ENCODE data around the gene CCL13. TPM values are rescaled to one million over a fixed set of nuclear protein-coding genes. Genes with fewer than 3 reads are reported as not detected.

Gene CCL13
- total and polyA plus RNA-seq, 2 of the 8 experiments (the other 6 are each of a cell fraction or from before 2014, with no cell fraction given): not detected

- no peak for FAIRE-seq
Measured at GRCh38 chr17:34351096-34351495, 5.2 kb upstream of the CCL13 start.

More at GRCh38 chr17:34351096-34351495, 5.2 kb upstream of the CCL13 start:
- H4K20me1 ChIP-seq (replicated peaks in 1 of 2; ENCODE audit: control insufficient read depth in 1 of 2, insufficient read depth in 2 of 2, low read length in 2 of 2): no peaks in the 10 kb centered on the region
- no peak overlapping the region for H2BK20ac ChIP-seq (ENCODE audit: low read length)
- H3K27me3 ChIP-seq (replicated peaks in 1 of 4; ENCODE audit: control insufficient read depth in 3 of 4, extremely low read depth in 1 of 4, insufficient read depth in 3 of 4, low read length in 3 of 4): no peaks in the 10 kb centered on the region
- H3K4ac ChIP-seq (replicated peaks; ENCODE audit: insufficient read length, low read depth, low read length): no peak overlapping the region
- H3K18ac ChIP-seq (ENCODE audit: extremely low read depth, low read length): no peak overlapping the region
- no peak overlapping the region for H3K23ac ChIP-seq (ENCODE audit: insufficient read length)
- WGBS, 2 experiments (ENCODE audit: extremely low coverage in 1 of 2, insufficient coverage in 1 of 2, insufficient read length in 1 of 2, insufficient replicate concordance in 2 of 2, low coverage in 1 of 2, low lambda C conversion rate in 2 of 2, missing lambda C conversion rate in 1 of 2): 87% methylated on average over 1 of the region's 1 CpG; no CpG with 5 or more reads in 1 of the 2 experiments
- no peak overlapping the region for H3K4me2 ChIP-seq (ENCODE audit: insufficient read depth in 1 of 2, low read depth in 2 of 2, low read length in 2 of 2)
- H3K27ac ChIP-seq (ENCODE audit: low read depth, low read length): no peak overlapping the region
- H2AFZ ChIP-seq (ENCODE audit: low read length): no peak overlapping the region
- H3K56ac ChIP-seq (replicated peaks; ENCODE audit: insufficient read length, low read depth, low read length): no peak overlapping the region
- no peaks in the 10 kb centered on the region for H3K79me2 ChIP-seq (ENCODE audit: control insufficient read depth in 1 of 2, insufficient read depth in 2 of 2, low read length in 2 of 2)
- H3K9me3 ChIP-seq (ENCODE audit: insufficient read depth in 2 of 2, low read depth in 1 of 2, low read length in 1 of 2): no peaks in the 10 kb centered on the region
- ChIA-PET POLR2A (ENCODE audit: partially characterized antibody) (no interaction called here), CTCF (ENCODE audit: partially characterized antibody) (interaction anchor here (1.3 to 2.1 kb wide), 4 partner anchors 10 to 180 kb away, joined by 3 to 26 read pairs (median 6); partner anchors contain the start of gene CCL1)
- no peak overlapping the region for H3K14ac ChIP-seq (ENCODE audit: insufficient read length)
- H4K91ac ChIP-seq (replicated peaks; ENCODE audit: insufficient read length, low read length): no peak overlapping the region
- no peaks in the 10 kb centered on the region for H3K23me2 ChIP-seq (ENCODE audit: low read depth, low read length)
- H3K9ac ChIP-seq (replicated peaks in 1 of 4; ENCODE audit: extremely low read depth in 1 of 4, low read depth in 3 of 4, low read length in 3 of 4): no peak overlapping the region
- no peaks in the 10 kb centered on the region for H3K36me3 ChIP-seq (ENCODE audit: control insufficient read depth in 2 of 4, insufficient read depth in 4 of 4, low read length in 3 of 4)
- TF ChIP-seq SAP30 (IDR thresholded peaks at IDR 0.05; ENCODE audit: insufficient read depth, insufficient replicate concordance, low read length): no peak
- TF ChIP-seq EZH2 (IDR thresholded peaks at IDR 0.05; ENCODE audit: low read depth, low read length, severe bottlenecking): no peak
- TF ChIP-seq TAF7 (optimal IDR thresholded peaks at IDR 0.05; ENCODE audit: borderline replicate concordance, low read depth, low read length): no peak
- no peak for TF ChIP-seq BCL11A (IDR thresholded peaks at IDR 0.05; ENCODE audit: low read depth in 2 of 2, low read length in 2 of 2)
- TF ChIP-seq MAFK (IDR thresholded peaks at IDR 0.05; ENCODE audit: low read depth, low read length): no peak
- no peak for TF ChIP-seq POU5F1 (IDR thresholded peaks at IDR 0.05; ENCODE audit: low read depth, low read length)
- H2AK5ac ChIP-seq (ENCODE audit: low read depth, low read length): no peak overlapping the region
- no peak overlapping the region for H2BK12ac ChIP-seq (ENCODE audit: low read depth, low read length)
- peaks cover 0 to 3% (median 0%) of the 10 kb centered on the region in 4 experiments; a peak in 1 of 7 replicates for H3K4me1 ChIP-seq (replicated peaks in 1 of 4; ENCODE audit: control insufficient read depth in 3 of 4, insufficient read depth in 4 of 4, low read length in 3 of 4)
- H4K8ac ChIP-seq (ENCODE audit: extremely low read depth, insufficient read depth, low read length): no peak overlapping the region
- DNase-seq (ENCODE audit: low read depth in 1 of 2, low spot score in 2 of 2): no peak
- H4K5ac ChIP-seq (ENCODE audit: insufficient read length, low read depth, low read length): no peak overlapping the region
- H3K79me1 ChIP-seq (ENCODE audit: low read depth, low read length): no peaks in the 10 kb centered on the region
- H2BK120ac ChIP-seq (replicated peaks; ENCODE audit: low read depth, low read length): no peak overlapping the region
- no peak overlapping the region for H3K4me3 ChIP-seq (ENCODE audit: extremely low read depth in 1 of 4, insufficient read depth in 2 of 4, low read depth in 3 of 4, low read length in 4 of 4)
- no peak overlapping the region for H2BK5ac ChIP-seq (ENCODE audit: low read depth, low read length)
- H2BK15ac ChIP-seq (ENCODE audit: low read length): no peak overlapping the region
